Aorta (tissue), 5 donors: Measurements from ENCODE around the gene ZNF217. TPM values are rescaled to one million over a fixed set of nuclear protein-coding genes. Genes with fewer than 3 reads are reported as not detected.
"Not testable (repeated sequence)": the region's sequence is repeated elsewhere in the genome, so short reads cannot be mapped to it uniquely, and the experiment has no call there.

ENCODE experiments used
- ATAC-seq: fragments of 200-7000 bp; cut with Tn5 transposase; one replicate; pipeline ENCODE4 v1.9.1; 2022; ENCODE audit warnings: moderate library complexity; ENCODE audit not compliant: low FRiP score
- DNase-seq, 2 donors: peaks; one replicate each; pipeline ENCODE4 v3.0.0-alpha.2; 2020
- H3K27ac ChIP-seq, 2 donors: one replicate each; pipeline ENCODE4 v1.5.1; 2013; ENCODE audit warnings: low read length in 2 of 2, mild to moderate bottlenecking in 2 of 2, moderate library complexity in 2 of 2, control low read depth in 1 of 2, inconsistent platforms in 1 of 2, low read depth in 1 of 2
- H3K27me3 ChIP-seq, 2 donors: one replicate each; pipeline ENCODE4 v1.6.1; 2013; ENCODE audit warnings: control low read depth in 1 of 2, low read length in 1 of 2, mild to moderate bottlenecking in 1 of 2, moderate library complexity in 1 of 2; ENCODE audit not compliant: insufficient read depth in 2 of 2, control insufficient read depth in 1 of 2
- H3K36me3 ChIP-seq, 2 donors: one replicate each; pipeline ENCODE4 v1.6.1; 2013; ENCODE audit warnings: control low read depth in 1 of 2, low read length in 1 of 2, mild to moderate bottlenecking in 1 of 2; ENCODE audit not compliant: insufficient read depth in 2 of 2, control insufficient read depth in 1 of 2
- H3K4me1 ChIP-seq, 2 donors: one replicate each; pipeline ENCODE4 v1.6.1; 2013; ENCODE audit warnings: low read length in 2 of 2, control low read depth in 1 of 2, mild to moderate bottlenecking in 1 of 2, moderate library complexity in 1 of 2; ENCODE audit not compliant: insufficient read depth in 2 of 2, control insufficient read depth in 1 of 2
- H3K4me3 ChIP-seq, 2 donors: one replicate each; pipeline ENCODE4 v1.5.1; 2013; ENCODE audit warnings: low read length in 2 of 2, control low read depth in 1 of 2, mild to moderate bottlenecking in 1 of 2
- H3K9me3 ChIP-seq: one replicate; pipeline ENCODE4 v1.6.1; 2013; ENCODE audit warnings: mild to moderate bottlenecking, low read length; ENCODE audit not compliant: control insufficient read depth
- WGBS, 2 donors: extraction: QIAGEN DNeasy Blood & Tissue Kit; methylation state at CpG; one replicate each; pipeline ENCODE4 v1.1.7; 2013; 5-methylcytosine and 5-hydroxymethylcytosine counted together
- intact Hi-C, 2 donors: fragments of 100-400 bp; cut with DNase I; formaldehyde crosslinking; loops; one replicate each; pipeline versions ENCODE4 v1.14.2 to v1.15.0; 2022
- polyA plus RNA-seq, 2 donors: library from polyadenylated mRNA; stranded (reverse); fragments of 200-250 nt; gene quantifications; one replicate each; pipeline ENCODE4 v1.2.3, GENCODE V29; 2013
- total RNA-seq, 2 donors: library from RNA; stranded (reverse); fragmentation: NEBNext Ultra II Directional; extraction: Animal tissue kit (Norgen Biotek cat#: 25700); gene quantifications; one replicate each; pipeline ENCODE4 v1.2.1, GENCODE V29; 2021
- donor health status: healthy with polysubstance abuse.
- donor health status: Bipolar disorder and iron deficiency.
- donor health status: DM: no; HTN: no; CAD: no.
- donor health status: DM: no; HTN: no; CAD: no.
- donor health status: DM: yes; HTN: yes; CAD: no.

ZNF217 gene
- total and polyA plus RNA-seq, 4 donors: 3.4 to 30.9 (median 15.3) TPM

- Histone ChIP-seq H3K4me3 (no peak overlapping the region), H3K36me3 (no peaks in the 10 kb centered on the region), H3K27ac (no peak overlapping the region), H3K9me3 (no peaks in the 10 kb centered on the region), H3K4me1 (no peaks in the 10 kb centered on the region), H3K27me3 (no peaks in the 10 kb centered on the region)
- intact Hi-C loops: no loop called here
- 95 to 96% methylated on average over 1 of the region's 1 CpG for WGBS, 2 donors
- ATAC-seq: no peak
- no peak for DNase-seq
These were observed 9.0 kb upstream of the ZNF217 start for GRCh38 chr20:53602661-53603060.

GRCh38 chr20:53599910-53600632 is 6.4 kb upstream of the ZNF217 start:
- intact Hi-C loops: no loop called here

GRCh38 chr20:53599378-53599777 is 5.7 kb upstream of the ZNF217 start:
- 42 to 62% methylated on average over 4 of the region's 4 CpGs for WGBS, 2 donors
- ATAC-seq: no peak
- DNase-seq: no peak
- Histone ChIP-seq H3K36me3 (no peaks in the 10 kb centered on the region), H3K4me3 (no peak overlapping the region), H3K27me3 (no peaks in the 10 kb centered on the region), H3K4me1 (no peaks in the 10 kb centered on the region), H3K27ac (no peak overlapping the region), H3K9me3 (no peaks in the 10 kb centered on the region)
- intact Hi-C loops: no loop called here

More at GRCh38 chr20:53599910-53600632, 6.4 kb upstream of the ZNF217 start:
- WGBS, 2 donors: 46 to 66% methylated on average over 13 of the region's 13 CpGs
- ATAC-seq (no peak), DNase-seq (no peak)
- H3K36me3 ChIP-seq: no peaks in the 10 kb centered on the region
- no peaks in the 10 kb centered on the region for H3K27me3 ChIP-seq
- H3K4me3 ChIP-seq: no peak overlapping the region
- H3K27ac ChIP-seq: no peak overlapping the region
- H3K4me1 ChIP-seq: no peaks in the 10 kb centered on the region
- H3K9me3 ChIP-seq: no peaks in the 10 kb centered on the region

DNA sequence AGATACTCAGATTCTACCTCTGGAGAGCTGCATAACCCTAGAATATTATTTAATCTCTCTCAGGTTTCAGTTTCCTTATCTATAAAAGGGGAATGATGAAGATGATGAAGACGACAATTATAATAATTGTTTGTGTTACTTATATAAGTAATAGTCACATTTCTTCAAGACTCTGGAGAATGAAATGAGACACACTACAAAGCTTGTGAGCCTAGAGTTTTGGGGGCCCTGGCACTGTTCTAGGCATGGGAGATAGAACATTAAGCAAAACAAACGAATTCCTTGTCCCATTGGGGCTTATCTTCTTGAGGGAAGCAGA is 5.4 kb upstream of the ZNF217 start:
- ATAC-seq (no peak), DNase-seq (no peak)
- Histone ChIP-seq H3K4me1 (no peaks in the 10 kb centered on the region), H3K27me3 (no peaks in the 10 kb centered on the region), H3K27ac (no peak overlapping the region), H3K36me3 (no peaks in the 10 kb centered on the region), H3K4me3 (no peak overlapping the region), H3K9me3 (no peaks in the 10 kb centered on the region)
- WGBS, 2 donors: 85 to 88% methylated on average over 2 of the region's 2 CpGs
- intact Hi-C loops: no loop called here

DNA sequence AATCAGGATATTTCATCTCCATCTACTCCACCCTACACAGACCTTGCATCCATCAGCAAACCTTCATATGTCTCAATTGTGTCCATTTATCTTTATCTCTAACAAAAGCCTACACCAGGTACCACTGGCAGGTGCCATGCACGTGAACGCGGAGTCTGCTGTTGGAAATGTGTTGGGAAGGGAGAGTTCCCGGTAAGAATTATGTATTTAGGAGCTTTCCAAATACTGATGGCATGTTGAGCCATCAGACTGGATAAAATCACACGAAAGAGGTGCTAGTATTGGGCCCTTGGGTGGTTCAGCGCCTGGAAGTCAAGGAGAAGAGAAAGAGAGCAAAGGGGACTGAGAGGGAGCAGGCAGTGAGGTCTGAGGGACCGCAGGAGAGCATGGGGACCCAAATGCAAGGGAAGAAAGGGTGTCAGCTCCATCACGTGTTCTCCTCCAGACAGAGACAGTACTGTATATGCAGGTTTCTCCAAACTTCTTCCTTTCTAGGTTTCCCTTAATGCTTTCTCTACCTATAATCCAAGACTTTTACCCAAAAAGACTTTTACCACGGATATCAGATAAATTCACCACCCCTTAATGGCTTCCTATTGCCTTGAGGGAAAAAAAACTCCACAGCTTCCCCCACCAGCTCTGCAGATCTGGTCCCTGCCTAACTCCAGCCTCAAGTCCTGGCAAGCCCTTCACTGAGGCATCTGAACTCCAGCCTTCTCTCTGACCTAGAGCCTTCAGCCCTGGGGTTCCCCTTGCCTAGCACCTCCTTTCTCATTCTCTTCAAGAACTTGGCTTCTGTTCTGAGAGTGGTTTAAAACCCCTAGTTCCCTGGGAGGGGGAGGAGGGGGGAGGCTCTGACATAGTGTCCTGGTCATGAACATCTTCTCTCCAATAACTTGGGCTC is 4.8 kb upstream of the ZNF217 start:
- no peak overlapping the region for H3K27ac ChIP-seq
- intact Hi-C loops: no loop called here
- H3K4me3 ChIP-seq: no peak overlapping the region
- no peaks in the 10 kb centered on the region for H3K4me1 ChIP-seq
- H3K36me3 ChIP-seq: no peaks in the 10 kb centered on the region
- DNase-seq: no peak
- WGBS, 2 donors: 84% methylated on average over 9 of the region's 9 CpGs
- ATAC-seq: no peak
- H3K9me3 ChIP-seq: no peaks in the 10 kb centered on the region
- no peaks in the 10 kb centered on the region for H3K27me3 ChIP-seq

DNA sequence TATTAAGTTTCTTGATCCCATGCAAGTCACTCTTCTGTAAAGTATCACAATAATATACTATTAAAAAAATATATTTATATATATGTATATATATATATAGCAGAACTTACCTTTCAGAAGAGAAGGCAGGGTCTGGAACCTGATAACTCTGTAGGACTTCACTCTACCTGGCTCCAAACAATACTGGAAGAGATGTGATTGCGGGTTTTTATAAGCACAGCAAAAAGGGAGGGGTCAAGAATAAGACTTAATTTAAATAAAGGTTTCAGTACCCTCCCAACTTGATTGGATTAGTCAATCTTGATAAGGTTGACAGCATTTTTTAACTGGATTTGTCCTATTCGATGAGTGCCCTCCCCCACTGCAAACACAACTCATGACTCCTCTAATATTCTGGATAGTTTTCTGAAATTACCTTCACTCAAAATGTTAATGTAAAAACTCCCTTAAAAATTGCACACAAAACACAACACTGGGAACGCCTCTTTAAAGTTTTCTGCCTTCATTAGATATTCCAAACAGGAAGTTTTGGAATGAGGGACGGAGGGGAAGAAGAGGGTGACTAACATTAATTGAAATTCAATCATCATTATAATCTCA is 4.0 kb upstream of the ZNF217 start:
- Histone ChIP-seq H3K4me1 (no peaks in the 10 kb centered on the region), H3K27ac (no peak overlapping the region), H3K36me3 (no peaks in the 10 kb centered on the region), H3K27me3 (no peaks in the 10 kb centered on the region), H3K4me3 (no peak overlapping the region), H3K9me3 (no peaks in the 10 kb centered on the region)
- WGBS, 2 donors: 81 to 85% methylated on average over 4 of the region's 4 CpGs
- DNase-seq (no peak), ATAC-seq (no peak)
- intact Hi-C loops: no loop called here

GRCh38 chr20:53597030-53597482 is 3.4 kb upstream of the ZNF217 start:
- DNase-seq (no peak), ATAC-seq (no peak)
- Histone ChIP-seq H3K4me3 (no peak overlapping the region), H3K36me3 (no peaks in the 10 kb centered on the region), H3K27me3 (no peaks in the 10 kb centered on the region), H3K4me1 (no peaks in the 10 kb centered on the region), H3K9me3 (no peaks in the 10 kb centered on the region), H3K27ac (no peak overlapping the region)
- intact Hi-C loops: no loop called here
- 13 to 20% methylated on average over 3 of the region's 3 CpGs for WGBS, 2 donors

DNA sequence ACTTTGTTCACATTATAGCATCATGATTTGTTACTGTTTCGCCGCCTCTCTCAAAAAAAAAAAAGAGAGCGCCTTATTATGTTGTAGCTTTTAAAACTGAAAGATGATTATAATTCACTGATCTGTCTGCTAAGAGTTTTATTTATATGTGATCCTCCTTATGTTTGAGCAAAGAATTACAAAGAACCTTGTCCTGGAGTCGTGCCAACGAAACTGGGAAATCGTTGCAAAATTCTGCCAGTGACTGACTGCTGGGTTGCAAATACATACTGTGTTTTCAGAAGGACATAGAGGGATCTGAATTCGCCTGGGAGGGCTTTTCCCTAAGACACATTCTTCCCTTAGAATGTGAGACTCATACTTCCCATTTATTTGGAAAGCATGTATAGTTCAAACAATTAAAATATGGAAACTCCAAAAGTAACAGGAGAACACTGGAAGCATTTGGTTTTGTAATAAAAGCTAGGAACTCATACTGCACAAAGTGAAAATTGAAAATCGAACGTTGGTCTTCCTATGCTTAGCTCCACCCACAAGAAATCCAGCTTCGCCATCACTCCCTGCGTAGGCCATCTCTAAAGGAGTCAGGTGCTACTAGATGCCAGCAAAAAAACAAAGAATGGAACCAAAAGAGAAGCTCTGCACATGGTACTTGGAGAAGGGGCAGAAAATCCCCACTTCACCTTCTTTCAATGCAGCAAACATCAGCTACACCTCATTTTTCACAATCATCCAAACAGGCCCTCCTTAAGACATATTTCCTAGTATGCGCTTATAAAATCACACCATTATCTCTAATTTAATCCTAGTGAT is 2.8 kb upstream of the ZNF217 start:
- DNase-seq, H3K27me3 ChIP-seq: not testable (repeated sequence)

More for the DNA sequence above, 2.8 kb upstream of the ZNF217 start:
- H3K27ac ChIP-seq, H3K4me3 ChIP-seq, H3K36me3 ChIP-seq, ATAC-seq, intact Hi-C loops, H3K4me1 ChIP-seq, H3K9me3 ChIP-seq: not testable (repeated sequence)
- WGBS, 2 donors: 64 to 66% methylated on average over 12 of the region's 12 CpGs
